ENCODE data around the gene SUSD2. TPM values are rescaled to one million over a fixed set of nuclear protein-coding genes. Genes with fewer than 3 reads are reported as not detected.

The SUSD2 gene
- total and polyA plus RNA-seq, 2 of the 8 experiments (the other 6 are each of a cell fraction or from before 2014, with no cell fraction given), result 2.0 to 4.8 TPM

GRCh38 chr22:24176040-24176439, 5.2 kb upstream of the SUSD2 start:
- H3K4ac ChIP-seq (replicated peaks; ENCODE audit: insufficient read length, low read depth, low read length), result no peak overlapping the region
- no peak overlapping the region for H3K4me2 ChIP-seq (ENCODE audit: insufficient read depth in 1 of 2, low read depth in 2 of 2, low read length in 2 of 2)
- no peak overlapping the region for H3K9ac ChIP-seq (replicated peaks in 1 of 4; ENCODE audit: extremely low read depth in 1 of 4, low read depth in 3 of 4, low read length in 3 of 4)
- no peak overlapping the region for H3K14ac ChIP-seq (ENCODE audit: insufficient read length)
- no peak overlapping the region for H3K23ac ChIP-seq (ENCODE audit: insufficient read length)
- no peak overlapping the region for H2BK15ac ChIP-seq (ENCODE audit: low read length)
- no peaks in the 10 kb centered on the region for H3K9me3 ChIP-seq (ENCODE audit: insufficient read depth in 2 of 2, low read depth in 1 of 2, low read length in 1 of 2)
- H2BK5ac ChIP-seq (ENCODE audit: low read depth, low read length), result no peak overlapping the region
- ChIA-PET POLR2A (ENCODE audit: partially characterized antibody) (no interaction called here), CTCF (ENCODE audit: partially characterized antibody) (interaction anchor here (0.6 to 19.1 kb wide), 14 partner anchors 11 to 352 kb away, joined by 3 to 301 read pairs (median 4); partner anchors contain the start of gene GGT5)
- H2BK20ac ChIP-seq (ENCODE audit: low read length), result no peak overlapping the region
- no peaks in the 10 kb centered on the region for H3K79me2 ChIP-seq (ENCODE audit: control insufficient read depth in 1 of 2, insufficient read depth in 2 of 2, low read length in 2 of 2)
- H3K27me3 ChIP-seq (replicated peaks in 1 of 4; ENCODE audit: control insufficient read depth in 3 of 4, extremely low read depth in 1 of 4, insufficient read depth in 3 of 4, low read length in 3 of 4), result no peaks in the 10 kb centered on the region
- H3K79me1 ChIP-seq (ENCODE audit: low read depth, low read length), result no peaks in the 10 kb centered on the region
- peaks cover 0 to 8% (median 4%) of the 10 kb centered on the region in 4 experiments; a peak in 3 of 8 replicates for H3K36me3 ChIP-seq (ENCODE audit: control insufficient read depth in 2 of 4, insufficient read depth in 4 of 4, low read length in 3 of 4)
- peaks cover 0 to 4% (median 2%) of the 10 kb centered on the region in 4 experiments; a peak in 3 of 7 replicates for H3K4me1 ChIP-seq (replicated peaks in 1 of 4; ENCODE audit: control insufficient read depth in 3 of 4, insufficient read depth in 4 of 4, low read length in 3 of 4)
- no peak overlapping the region for H3K27ac ChIP-seq (ENCODE audit: low read depth, low read length)
- H4K91ac ChIP-seq (replicated peaks; ENCODE audit: insufficient read length, low read length), result no peak overlapping the region
- no peak overlapping the region for H3K18ac ChIP-seq (ENCODE audit: extremely low read depth, low read length)
- H2BK120ac ChIP-seq (replicated peaks; ENCODE audit: low read depth, low read length), result no peak overlapping the region
- TF ChIP-seq GABPA (IDR thresholded peaks at IDR 0.05; ENCODE audit: borderline replicate concordance, insufficient read depth, low read length) (no peak), EP300 (IDR thresholded peaks at IDR 0.05; ENCODE audit: borderline replicate concordance in 1 of 2, low read depth in 2 of 2, low read length in 2 of 2) (no peak), CBX5 (IDR thresholded peaks at IDR 0.05; ENCODE audit: low read depth, low read length) (no peak), SRF (IDR thresholded peaks at IDR 0.05; ENCODE audit: low read depth, low read length) (no peak), JUND (IDR thresholded peaks at IDR 0.05; ENCODE audit: low read length) (no peak), TCF12 (IDR thresholded peaks at IDR 0.05; ENCODE audit: low read depth, low read length) (no peak), CEBPB (IDR thresholded peaks at IDR 0.05; ENCODE audit: low read depth, low read length) (no peak), YY1 (IDR thresholded peaks at IDR 0.05; ENCODE audit: low read depth, low read length) (no peak)
- no peaks in the 10 kb centered on the region for H3K23me2 ChIP-seq (ENCODE audit: low read depth, low read length)
- no peak overlapping the region for H2BK12ac ChIP-seq (ENCODE audit: low read depth, low read length)
- H3K4me3 ChIP-seq (ENCODE audit: extremely low read depth in 1 of 4, insufficient read depth in 2 of 4, low read depth in 3 of 4, low read length in 4 of 4), result no peak overlapping the region
- FAIRE-seq (no peak), DNase-seq (ENCODE audit: low read depth in 1 of 2, low spot score in 2 of 2) (no peak)
- peaks cover 0 to 3% of the 10 kb centered on the region in 2 experiments for H4K20me1 ChIP-seq (replicated peaks in 1 of 2; ENCODE audit: control insufficient read depth in 1 of 2, insufficient read depth in 2 of 2, low read length in 2 of 2)
- H3K56ac ChIP-seq (replicated peaks; ENCODE audit: insufficient read length, low read depth, low read length), result no peak overlapping the region
- no peak overlapping the region for H2AK5ac ChIP-seq (ENCODE audit: low read depth, low read length)
- H4K5ac ChIP-seq (ENCODE audit: insufficient read length, low read depth, low read length), result no peak overlapping the region
- no peak overlapping the region for H2AFZ ChIP-seq (ENCODE audit: low read length)
- WGBS, 2 experiments (ENCODE audit: extremely low coverage in 1 of 2, insufficient coverage in 1 of 2, insufficient read length in 1 of 2, insufficient replicate concordance in 2 of 2, low coverage in 1 of 2, low lambda C conversion rate in 2 of 2, missing lambda C conversion rate in 1 of 2), result 88% methylated on average over 8 of the region's 11 CpGs; no CpG with 5 or more reads in 1 of the 2 experiments
- H4K8ac ChIP-seq (ENCODE audit: extremely low read depth, insufficient read depth, low read length), result no peak overlapping the region
